HepG2 (cell line): Measurements from ENCODE around the gene LRRC45. TPM values are rescaled to one million over a fixed set of nuclear protein-coding genes. Genes with fewer than 3 reads are reported as not detected.
A peak's percentile ranks its signal among the peaks of the same experiment; 100 is the strongest.

ENCODE experiments used
- EEA1 ChIP-seq: sonication (generic); formaldehyde crosslinking; IDR thresholded peaks from 2 replicates; pipeline ENCODE4 v1.5.1; 2020; ENCODE audit warnings: mild to moderate bottlenecking, missing genetic modification reagents, borderline replicate concordance
- EED ChIP-seq: sonication (generic); formaldehyde crosslinking; IDR thresholded peaks from 2 replicates; pipeline ENCODE4 v1.5.0; 2020; ENCODE audit warnings: mild to moderate bottlenecking, missing genetic modification reagents
- EP300 ChIP-seq, 3 experiments: sonication (generic) in 1 of 3; formaldehyde crosslinking in 1 of 3; IDR thresholded peaks; 2 replicates each; pipeline versions ENCODE4 v1.5.1 to v1.6.1; 2011 to 2020; ENCODE audit warnings: low read depth in 2 of 3, low read length in 2 of 3, borderline replicate concordance in 1 of 3, improper control_type of control experiment in 1 of 3, mild to moderate bottlenecking in 1 of 3, missing genetic modification reagents in 1 of 3, moderate library complexity in 1 of 3
- NRL ChIP-seq: sonication (generic); formaldehyde crosslinking; IDR thresholded peaks from 2 replicates; pipeline ENCODE4 v1.5.0; 2020; ENCODE audit warnings: missing genetic modification reagents, mild to moderate bottlenecking, moderate library complexity, borderline replicate concordance
- STAT5B ChIP-seq: sonication (generic); formaldehyde crosslinking; IDR thresholded peaks from 2 replicates; pipeline ENCODE4 v1.4.0; 2020; ENCODE audit warnings: missing genetic modification reagents
- TAF15 ChIP-seq: fragments of 200-400 bp; formaldehyde crosslinking; IDR thresholded peaks from one replicate; pipeline ENCODE4 v1.6.1; 2018; ENCODE audit warnings: mild to moderate bottlenecking, low read depth, low read length; ENCODE audit not compliant: poor library complexity, severe bottlenecking
- ZMYM3 ChIP-seq: sonication (generic); formaldehyde crosslinking; IDR thresholded peaks from 2 replicates; pipeline ENCODE4 v1.5.1; 2020; ENCODE audit warnings: mild to moderate bottlenecking, missing genetic modification reagents
- ZNF292 ChIP-seq: sonication (generic); formaldehyde crosslinking; IDR thresholded peaks from 2 replicates; pipeline ENCODE4 v1.8.1; 2022; ENCODE audit warnings: mild to moderate bottlenecking, low read depth, missing genetic modification reagents, borderline replicate concordance
- ZNF350 ChIP-seq: sonication (generic); formaldehyde crosslinking; IDR thresholded peaks from 2 replicates; pipeline ENCODE4 v1.4.0; 2020; ENCODE audit warnings: mild to moderate bottlenecking, low read depth, missing genetic modification reagents, borderline replicate concordance
- ZNF720 ChIP-seq: sonication (generic); formaldehyde crosslinking; IDR thresholded peaks from 2 replicates; pipeline ENCODE4 v1.4.0; 2020; ENCODE audit warnings: missing genetic modification reagents
- ZNF839 ChIP-seq: sonication (generic); formaldehyde crosslinking; IDR thresholded peaks from 2 replicates; pipeline ENCODE4 v1.4.0; 2020; ENCODE audit warnings: missing genetic modification reagents, mild to moderate bottlenecking, borderline replicate concordance
- ZSCAN12 ChIP-seq: sonication (generic); formaldehyde crosslinking; IDR thresholded peaks from 2 replicates; pipeline ENCODE4 v1.9.0; 2021; ENCODE audit warnings: mild to moderate bottlenecking, missing genetic modification reagents
- polyA plus RNA-seq, 8 experiments: library from polyadenylated mRNA; depleted of rRNA in 3 of 8; stranded (reverse) in 7 of 8; unstranded in 1 of 8; fragments of >200 nt; fragmentation: Illumina TruSeq in 4 of 8; extraction: Trizol in 4 of 8; gene quantifications; 2 replicates each; pipeline versions ENCODE4 v1.2.1 to v1.2.3, GENCODE V29; 2011 to 2016; ENCODE audit warnings: low read depth in 4 of 8, missing spikeins in 1 of 8, mixed read lengths in 1 of 8; ENCODE audit not compliant: insufficient read depth in 1 of 8
- total RNA-seq, 5 experiments: library from RNA; depleted of rRNA; stranded (reverse); fragments of >200 nt; fragmentation: Illumina TruSeq; extraction: Trizol; gene quantifications; 2 replicates each; pipeline ENCODE4 v1.2.3, GENCODE V29; 2016; ENCODE audit warnings: low read depth in 1 of 5
- TF ChIP-seq, protein P1 (sequence below): sonication (generic); formaldehyde crosslinking; IDR thresholded peaks from 2 replicates; pipeline ENCODE4 v1.8.0; 2022; ENCODE audit warnings: low read depth, missing genetic modification reagents
- TF ChIP-seq, protein P2 (sequence below): sonication (generic); formaldehyde crosslinking; IDR thresholded peaks from 2 replicates; pipeline ENCODE4 v1.4.0; 2020; ENCODE audit warnings: missing genetic modification reagents
- TF ChIP-seq, protein P3 (sequence below): sonication (generic); formaldehyde crosslinking; conservative IDR thresholded peaks from 2 replicates; pipeline ENCODE4 v1.8.0; 2022; ENCODE audit warnings: low read depth, missing genetic modification reagents
- TF ChIP-seq, protein P4 (sequence below): sonication (generic); formaldehyde crosslinking; IDR thresholded peaks from 2 replicates; pipeline ENCODE4 v1.4.0; 2020; ENCODE audit warnings: mild to moderate bottlenecking, missing genetic modification reagents

Gene LRRC45
- total and polyA plus RNA-seq, 2 of the 13 experiments (the other 11 are each of a cell fraction or from before 2014, with no cell fraction given), result 11.6 to 48.1 TPM

DNA sequence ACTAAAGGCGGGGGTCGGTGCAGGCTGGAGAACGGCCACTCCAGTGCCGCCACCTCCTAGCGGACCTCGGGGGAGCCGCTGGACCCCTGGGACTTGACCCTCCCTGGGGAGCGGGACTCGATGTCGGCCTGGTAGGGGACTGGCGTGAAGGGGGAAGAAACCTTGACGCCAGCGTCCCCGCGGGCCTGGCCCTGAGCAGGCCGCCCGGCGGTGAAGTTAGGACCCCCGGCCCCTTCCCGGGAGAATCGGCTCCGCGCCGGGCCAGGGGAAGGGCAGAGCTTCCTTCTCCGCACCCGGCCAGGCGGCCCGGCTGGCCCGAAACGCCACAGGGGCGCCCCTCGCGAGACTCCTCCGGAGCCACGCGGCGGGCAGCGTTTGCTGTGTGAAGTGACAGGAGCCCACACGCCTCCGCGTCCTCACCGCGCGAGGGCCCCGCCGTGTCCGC lies 42.1 kb downstream of the LRRC45 start (continued):
- TF ChIP-seq, protein P1, sequence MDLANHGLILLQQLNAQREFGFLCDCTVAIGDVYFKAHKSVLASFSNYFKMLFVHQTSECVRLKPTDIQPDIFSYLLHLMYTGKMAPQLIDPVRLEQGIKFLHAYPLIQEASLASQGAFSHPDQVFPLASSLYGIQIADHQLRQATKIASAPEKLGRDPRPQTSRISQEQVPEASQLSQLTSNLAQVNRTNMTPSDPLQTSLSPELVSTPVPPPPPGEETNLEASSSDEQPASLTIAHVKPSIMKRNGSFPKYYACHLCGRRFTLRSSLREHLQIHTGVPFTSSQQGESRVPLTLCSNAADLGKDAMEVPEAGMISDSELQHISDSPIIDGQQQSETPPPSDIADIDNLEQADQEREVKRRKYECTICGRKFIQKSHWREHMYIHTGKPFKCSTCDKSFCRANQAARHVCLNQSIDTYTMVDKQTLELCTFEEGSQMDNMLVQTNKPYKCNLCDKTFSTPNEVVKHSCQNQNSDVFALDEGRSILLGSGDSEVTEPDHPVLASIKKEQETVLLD (CRISPR knock-in tag), result no peak
- TF ChIP-seq EED, result 0 out of 2 replicates have a peak, but pooled peaks have one; percentile 3
- TF ChIP-seq NRL, result no peak
- TF ChIP-seq, protein P2, sequence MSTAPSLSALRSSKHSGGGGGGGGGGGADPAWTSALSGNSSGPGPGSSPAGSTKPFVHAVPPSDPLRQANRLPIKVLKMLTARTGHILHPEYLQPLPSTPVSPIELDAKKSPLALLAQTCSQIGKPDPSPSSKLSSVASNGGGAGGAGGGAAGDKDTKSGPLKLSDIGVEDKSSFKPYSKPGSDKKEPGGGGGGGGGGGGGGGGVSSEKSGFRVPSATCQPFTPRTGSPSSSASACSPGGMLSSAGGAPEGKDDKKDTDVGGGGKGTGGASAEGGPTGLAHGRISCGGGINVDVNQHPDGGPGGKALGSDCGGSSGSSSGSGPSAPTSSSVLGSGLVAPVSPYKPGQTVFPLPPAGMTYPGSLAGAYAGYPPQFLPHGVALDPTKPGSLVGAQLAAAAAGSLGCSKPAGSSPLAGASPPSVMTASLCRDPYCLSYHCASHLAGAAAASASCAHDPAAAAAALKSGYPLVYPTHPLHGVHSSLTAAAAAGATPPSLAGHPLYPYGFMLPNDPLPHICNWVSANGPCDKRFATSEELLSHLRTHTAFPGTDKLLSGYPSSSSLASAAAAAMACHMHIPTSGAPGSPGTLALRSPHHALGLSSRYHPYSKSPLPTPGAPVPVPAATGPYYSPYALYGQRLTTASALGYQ (CRISPR knock-in tag), result 0 out of 2 replicates have a peak, but pooled peaks have one; percentile 9
- TF ChIP-seq, protein P3, sequence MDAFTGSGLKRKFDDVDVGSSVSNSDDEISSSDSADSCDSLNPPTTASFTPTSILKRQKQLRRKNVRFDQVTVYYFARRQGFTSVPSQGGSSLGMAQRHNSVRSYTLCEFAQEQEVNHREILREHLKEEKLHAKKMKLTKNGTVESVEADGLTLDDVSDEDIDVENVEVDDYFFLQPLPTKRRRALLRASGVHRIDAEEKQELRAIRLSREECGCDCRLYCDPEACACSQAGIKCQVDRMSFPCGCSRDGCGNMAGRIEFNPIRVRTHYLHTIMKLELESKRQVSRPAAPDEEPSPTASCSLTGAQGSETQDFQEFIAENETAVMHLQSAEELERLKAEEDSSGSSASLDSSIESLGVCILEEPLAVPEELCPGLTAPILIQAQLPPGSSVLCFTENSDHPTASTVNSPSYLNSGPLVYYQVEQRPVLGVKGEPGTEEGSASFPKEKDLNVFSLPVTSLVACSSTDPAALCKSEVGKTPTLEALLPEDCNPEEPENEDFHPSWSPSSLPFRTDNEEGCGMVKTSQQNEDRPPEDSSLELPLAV (CRISPR knock-in tag), result no peak
- no peak for TF ChIP-seq ZNF839 (CRISPR knock-in tag)
- TF ChIP-seq, protein P4, sequence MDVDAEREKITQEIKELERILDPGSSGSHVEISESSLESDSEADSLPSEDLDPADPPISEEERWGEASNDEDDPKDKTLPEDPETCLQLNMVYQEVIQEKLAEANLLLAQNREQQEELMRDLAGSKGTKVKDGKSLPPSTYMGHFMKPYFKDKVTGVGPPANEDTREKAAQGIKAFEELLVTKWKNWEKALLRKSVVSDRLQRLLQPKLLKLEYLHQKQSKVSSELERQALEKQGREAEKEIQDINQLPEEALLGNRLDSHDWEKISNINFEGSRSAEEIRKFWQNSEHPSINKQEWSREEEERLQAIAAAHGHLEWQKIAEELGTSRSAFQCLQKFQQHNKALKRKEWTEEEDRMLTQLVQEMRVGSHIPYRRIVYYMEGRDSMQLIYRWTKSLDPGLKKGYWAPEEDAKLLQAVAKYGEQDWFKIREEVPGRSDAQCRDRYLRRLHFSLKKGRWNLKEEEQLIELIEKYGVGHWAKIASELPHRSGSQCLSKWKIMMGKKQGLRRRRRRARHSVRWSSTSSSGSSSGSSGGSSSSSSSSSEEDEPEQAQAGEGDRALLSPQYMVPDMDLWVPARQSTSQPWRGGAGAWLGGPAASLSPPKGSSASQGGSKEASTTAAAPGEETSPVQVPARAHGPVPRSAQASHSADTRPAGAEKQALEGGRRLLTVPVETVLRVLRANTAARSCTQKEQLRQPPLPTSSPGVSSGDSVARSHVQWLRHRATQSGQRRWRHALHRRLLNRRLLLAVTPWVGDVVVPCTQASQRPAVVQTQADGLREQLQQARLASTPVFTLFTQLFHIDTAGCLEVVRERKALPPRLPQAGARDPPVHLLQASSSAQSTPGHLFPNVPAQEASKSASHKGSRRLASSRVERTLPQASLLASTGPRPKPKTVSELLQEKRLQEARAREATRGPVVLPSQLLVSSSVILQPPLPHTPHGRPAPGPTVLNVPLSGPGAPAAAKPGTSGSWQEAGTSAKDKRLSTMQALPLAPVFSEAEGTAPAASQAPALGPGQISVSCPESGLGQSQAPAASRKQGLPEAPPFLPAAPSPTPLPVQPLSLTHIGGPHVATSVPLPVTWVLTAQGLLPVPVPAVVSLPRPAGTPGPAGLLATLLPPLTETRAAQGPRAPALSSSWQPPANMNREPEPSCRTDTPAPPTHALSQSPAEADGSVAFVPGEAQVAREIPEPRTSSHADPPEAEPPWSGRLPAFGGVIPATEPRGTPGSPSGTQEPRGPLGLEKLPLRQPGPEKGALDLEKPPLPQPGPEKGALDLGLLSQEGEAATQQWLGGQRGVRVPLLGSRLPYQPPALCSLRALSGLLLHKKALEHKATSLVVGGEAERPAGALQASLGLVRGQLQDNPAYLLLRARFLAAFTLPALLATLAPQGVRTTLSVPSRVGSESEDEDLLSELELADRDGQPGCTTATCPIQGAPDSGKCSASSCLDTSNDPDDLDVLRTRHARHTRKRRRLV (CRISPR knock-in tag), result no peak
- no peak for TF ChIP-seq ZMYM3
- no peak for TF ChIP-seq ZNF720 (CRISPR knock-in tag)
- 0 out of 2 replicates have a peak, but pooled peaks have one; percentile 55 for TF ChIP-seq ZSCAN12 (CRISPR knock-in tag)
- TF ChIP-seq ZNF292 (CRISPR knock-in tag), result no peak
- TF ChIP-seq TAF15, result no peak
- TF ChIP-seq EP300 (IDR thresholded peaks at IDR 0.05; ENCODE audit: low read depth in 2 of 2, low read length in 2 of 2), result no peak
- TF ChIP-seq EP300 (CRISPR knock-in tag; IDR thresholded peaks at IDR 0.05; ENCODE audit: borderline replicate concordance), result 0 out of 2 replicates have a peak, but pooled peaks have one; percentile 24
- TF ChIP-seq STAT5B (CRISPR knock-in tag), result no peak
- 0 out of 2 replicates have a peak, but pooled peaks have one; percentile 12 for TF ChIP-seq EEA1
- TF ChIP-seq ZNF350, result no peak; the same call in 1 of the 2 replicates
